ENCODE measurements around the gene PNLDC1. TPM values are rescaled to one million over a fixed set of nuclear protein-coding genes. Genes with fewer than 3 reads are reported as not detected.

Gene PNLDC1
- total and polyA plus RNA-seq, 2 of the 4 experiments (the other 2 are of a cell fraction), result not detected

- Histone ChIP-seq H2BK5ac (ENCODE audit: low read depth, low read length, poor library complexity, severe bottlenecking) (no peak overlapping the region), H3K18ac (ENCODE audit: low read depth, low read length) (no peak overlapping the region), H3K9ac (ENCODE audit: low read depth, low read length) (no peak overlapping the region), H3K14ac (replicated peaks; ENCODE audit: low read depth, low read length) (no peak overlapping the region), H3K4me2 (ENCODE audit: low read depth, low read length) (no peak overlapping the region), H4K5ac (ENCODE audit: low read depth, low read length) (no peak overlapping the region), H3K27ac (ENCODE audit: insufficient read depth, low read length) (no peak overlapping the region), H4K91ac (ENCODE audit: insufficient read depth, low read depth, low read length) (no peak overlapping the region), H3K4ac (ENCODE audit: low read depth, low read length) (no peak overlapping the region), H2BK15ac (ENCODE audit: low read depth, low read length) (no peak overlapping the region), H2BK120ac (ENCODE audit: low read depth, low read length) (no peak overlapping the region), H2AK9ac (replicated peaks; ENCODE audit: low read depth, low read length, poor library complexity) (no peak overlapping the region), H2AFZ (replicated peaks; ENCODE audit: low read length, poor library complexity) (no peak overlapping the region), H3K36me3 (ENCODE audit: control insufficient read depth, insufficient read depth, low read length) (no peaks in the 10 kb centered on the region), H4K20me1 (ENCODE audit: insufficient read depth, low read length) (no peaks in the 10 kb centered on the region), H2BK20ac (ENCODE audit: low read depth, low read length) (no peak overlapping the region), H3K4me1 (ENCODE audit: control insufficient read depth, insufficient read depth, low read length) (peaks cover 2% of the 10 kb centered on the region; the same call in 1 of the 2 replicates), H3K9me3 (ENCODE audit: control insufficient read depth, insufficient read depth, low read length) (no peaks in the 10 kb centered on the region), H3K27me3 (ENCODE audit: control insufficient read depth, insufficient read depth, low read length) (peaks cover 28% of the 10 kb centered on the region), H3K23ac (ENCODE audit: low read depth, low read length) (no peak overlapping the region), H3K56ac (ENCODE audit: extremely low read depth, insufficient read depth, low read length) (no peak overlapping the region), H2AK5ac (ENCODE audit: low read depth, low read length) (no peak overlapping the region), H3K9me1 (ENCODE audit: insufficient read depth, low read length) (no peaks in the 10 kb centered on the region), H4K8ac (ENCODE audit: low read depth in 2 of 2, low read length in 2 of 2) (no peak overlapping the region), H3K4me3 (ENCODE audit: insufficient read depth, low read depth, low read length) (no peak overlapping the region), H3K79me1 (ENCODE audit: low read depth in 1 of 2, low read length in 2 of 2) (no peaks in the 10 kb centered on the region)
- BruUV-seq (replicated peaks), result no TSS peak
- no peak for DNase-seq
- in situ Hi-C loops (cut with MboI; ENCODE audit: low sequenced_read_pairs), result loop anchor here (25.0 kb wide), 1 partner anchor 628 kb away; no protein-coding TSS in a partner anchor
- intact Hi-C loops (cut with micrococcal nuclease), result no loop called here
- POLR2A ChIA-PET (ENCODE audit: unreplicated experiment), result no interaction called here
- dilution Hi-C loops (cut with HindIII; ENCODE audit: low sequenced_read_pairs, unreplicated experiment), result no loop called here
- WGBS, 2 experiments (ENCODE audit: extremely low coverage in 2 of 2, insufficient read length in 1 of 2), result 78% methylated on average over 6 of the region's 6 CpGs; no CpG with 5 or more reads in 1 of the 2 experiments
- TF ChIP-seq NFE2L2 (IDR thresholded peaks at IDR 0.05; ENCODE audit: low read depth, low read length) (no peak), BHLHE40 (IDR thresholded peaks at IDR 0.05; ENCODE audit: low read depth, low read length) (no peak), MAFK (IDR thresholded peaks at IDR 0.05; ENCODE audit: low read depth, low read length) (no peak), RAD21 (IDR thresholded peaks at IDR 0.05; ENCODE audit: low read length) (no peak), SMC3 (IDR thresholded peaks at IDR 0.05; ENCODE audit: low read depth, low read length) (no peak), CHD1 (IDR thresholded peaks at IDR 0.05; ENCODE audit: low read depth, low read length) (no peak), MAZ (IDR thresholded peaks at IDR 0.05; ENCODE audit: borderline replicate concordance, low read depth, low read length) (no peak), MXI1 (IDR thresholded peaks at IDR 0.05; ENCODE audit: borderline replicate concordance, low read depth, low read length) (no peak), RCOR1 (IDR thresholded peaks at IDR 0.05; ENCODE audit: insufficient replicate concordance, low read length) (no peak), POLR2A (IDR thresholded peaks at IDR 0.05; ENCODE audit: low read depth, low read length) (no peak), ELK1 (IDR thresholded peaks at IDR 0.05; ENCODE audit: borderline replicate concordance, low read depth, low read length) (no peak), CTCF (conservative IDR thresholded peaks at IDR 0.05; ENCODE audit: low read depth, low read length) (no peak), FOS (IDR thresholded peaks at IDR 0.05; ENCODE audit: low read depth, low read length) (no peak), RFX5 (IDR thresholded peaks at IDR 0.05; ENCODE audit: low read depth, low read length) (no peak), USF2 (IDR thresholded peaks at IDR 0.05; ENCODE audit: low read depth, low read length) (no peak), CEBPB (IDR thresholded peaks at IDR 0.05; ENCODE audit: low read depth, low read length) (no peak)
- CTCF ChIA-PET, result no interaction called here
- ATAC-seq (ENCODE audit: low read depth), result no peak
Observed at GRCh38 chr6:159815410-159815809, 15.3 kb downstream of the PNLDC1 start.
